ENCODE data around the gene PCDHB4. TPM values are rescaled to one million over a fixed set of nuclear protein-coding genes. Genes with fewer than 3 reads are reported as not detected.
"Not testable (repeated sequence)": the region's sequence is repeated elsewhere in the genome, so short reads cannot be mapped to it uniquely, and the experiment has no call there.

The PCDHB4 gene
- total RNA-seq, 2 donors from 2014 or later = 0.17 to 0.96 TPM

- no peak for DNase-seq
- Histone ChIP-seq H3K36me3 (no peaks in the 10 kb centered on the region), H3K4me1 (no peaks in the 10 kb centered on the region), H3K4me3 (no peak overlapping the region), H3K27ac (no peak overlapping the region), H3K9ac (ENCODE audit: low read depth in 2 of 2, low read length in 2 of 2) (no peak overlapping the region), H3K27me3 (no peaks in the 10 kb centered on the region), H3K9me3 (no peaks in the 10 kb centered on the region)
- intact Hi-C loops (cut with DNase I) = no loop called here
- no peak for TF ChIP-seq CTCF (IDR thresholded peaks at IDR 0.05)
Observed at GRCh38 chr5:141155540-141156374, 34.1 kb downstream of the PCDHB4 start.

- intact Hi-C loops (cut with DNase I) = not testable (repeated sequence)
Observed at GRCh38 chr5:141157356-141157755, 35.7 kb downstream of the PCDHB4 start.

GRCh38 chr5:141157901-141158300 lies 36.3 kb downstream of the PCDHB4 start:
- intact Hi-C loops (cut with DNase I); H3K9me3 ChIP-seq; H3K27me3 ChIP-seq; H3K27ac ChIP-seq; DNase-seq; H3K4me3 ChIP-seq; H3K4me1 ChIP-seq; H3K36me3 ChIP-seq; H3K9ac ChIP-seq (ENCODE audit: low read depth in 2 of 2, low read length in 2 of 2): not testable (repeated sequence)

More at GRCh38 chr5:141157356-141157755, 35.7 kb downstream of the PCDHB4 start:
- H3K4me3 ChIP-seq; H3K27ac ChIP-seq; H3K9ac ChIP-seq (ENCODE audit: low read depth in 2 of 2, low read length in 2 of 2); H3K4me1 ChIP-seq; H3K36me3 ChIP-seq; DNase-seq; H3K9me3 ChIP-seq; H3K27me3 ChIP-seq: not testable (repeated sequence)

- H3K27me3 ChIP-seq = no peaks in the 10 kb centered on the region
- no peak within 1 kb of the TSS for H3K9ac ChIP-seq (ENCODE audit: low read depth in 2 of 2, low read length in 2 of 2)
- no peaks in the 10 kb centered on the region for H3K9me3 ChIP-seq
- DNase-seq = no peak
- no peak within 1 kb of the TSS for H3K4me3 ChIP-seq
- no peak for TF ChIP-seq CTCF (IDR thresholded peaks at IDR 0.05)
- H3K36me3 ChIP-seq = no peaks in the 10 kb centered on the region
- no peaks in the 10 kb centered on the region for H3K4me1 ChIP-seq
- H3K27ac ChIP-seq = no peak within 1 kb of the TSS
- intact Hi-C loops (cut with DNase I) = no loop called here
Observed at GRCh38 chr5:141172381-141173204, 51.0 kb downstream of the PCDHB4 start, which contains the start of gene PCDHB7. Gene PCDHB7 (plus strand): TSS chr5:141172644. CDS start chr5:141172836, 192 bp downstream.

GRCh38 chr5:141174291-141175104 lies 52.9 kb downstream of the PCDHB4 start:
- intact Hi-C loops (cut with DNase I); H3K36me3 ChIP-seq; H3K9ac ChIP-seq (ENCODE audit: low read depth in 2 of 2, low read length in 2 of 2); H3K27me3 ChIP-seq; H3K4me1 ChIP-seq; H3K27ac ChIP-seq; DNase-seq; H3K9me3 ChIP-seq; H3K4me3 ChIP-seq: not testable (repeated sequence)

Other genes with a start within 250 kb of the PCDHB4 start
- not detected for gene PCDHA12, start 246.5 kb upstream of the PCDHB4 start, total RNA-seq
- under 1 TPM; 0.05 TPM for gene PCDHA13, start 239.7 kb upstream of the PCDHB4 start, total RNA-seq
- under 1 TPM; 0.10 to 0.11 TPM for gene PCDHAC1, start 195.5 kb upstream of the PCDHB4 start, total RNA-seq
- under 1 TPM; 0.05 to 0.32 TPM for gene PCDHAC2, start 155.3 kb upstream of the PCDHB4 start, total RNA-seq
- not detected for gene PCDHB1, start 70.4 kb upstream of the PCDHB4 start, total RNA-seq
- 1 to 10 TPM in 1 of 2 donors, under 1 TPM in 1; 0.40 to 1.6 TPM for gene PCDHB2, start 27.2 kb upstream of the PCDHB4 start, total RNA-seq
- 1 to 10 TPM in 1 of 2 donors, under 1 TPM in 1; 0.40 to 1.5 TPM for gene PCDHB3, start 21.3 kb upstream of the PCDHB4 start, total RNA-seq
- gene PCDHB5, start 13.4 kb downstream of the PCDHB4 start, total RNA-seq = under 1 TPM; 0.10 to 0.66 TPM
- gene PCDHB6, start 28.2 kb downstream of the PCDHB4 start, total RNA-seq = under 1 TPM; 0.11 to 0.15 TPM
- gene PCDHB7, start 50.8 kb downstream of the PCDHB4 start, total RNA-seq = under 1 TPM; 0.15 to 0.40 TPM
- under 1 TPM; 0.25 to 0.40 TPM for gene PCDHB8, start 56.0 kb downstream of the PCDHB4 start, total RNA-seq
- under 1 TPM; 0.17 to 0.53 TPM for gene PCDHB16, start 60.6 kb downstream of the PCDHB4 start, total RNA-seq
- gene PCDHB9, start 65.3 kb downstream of the PCDHB4 start, total RNA-seq = under 1 TPM; 0.47 to 0.53 TPM
- gene PCDHB10, start 70.5 kb downstream of the PCDHB4 start, total RNA-seq = 1 to 10 TPM in 1 of 2 donors, under 1 TPM in 1; 0.17 to 1.1 TPM
- 1 to 10 TPM in 1 of 2 donors, under 1 TPM in 1; 0.59 to 2.2 TPM for gene PCDHB11, start 77.8 kb downstream of the PCDHB4 start, total RNA-seq
- gene PCDHB12, start 86.9 kb downstream of the PCDHB4 start, total RNA-seq = under 1 TPM; 0.40 to 0.56 TPM
- 1 to 10 TPM in 1 of 2 donors, under 1 TPM in 1; 0.40 to 1.3 TPM for gene PCDHB13, start 92.1 kb downstream of the PCDHB4 start, total RNA-seq
- 1 to 10 TPM in 1 of 2 donors, under 1 TPM in 1; 0.62 to 1.8 TPM for gene PCDHB14, start 101.5 kb downstream of the PCDHB4 start, total RNA-seq
- 1 to 10 TPM in 1 of 2 donors, under 1 TPM in 1; 0.27 to 1.8 TPM for gene PCDHB15, start 123.6 kb downstream of the PCDHB4 start, total RNA-seq
- gene SLC25A2, start 182.2 kb downstream of the PCDHB4 start, total RNA-seq = 1 to 10 TPM in 1 of 2 donors, under 1 TPM in 1; 0.21 to 1.1 TPM
- gene TAF7, start 199.0 kb downstream of the PCDHB4 start, total RNA-seq = 10 to 100 TPM; 49.3 to 70.2 TPM
- under 1 TPM; 0.10 to 0.37 TPM for gene PCDHGA1, start 208.7 kb downstream of the PCDHB4 start, total RNA-seq
- under 1 TPM; 0.22 to 0.50 TPM for gene PCDHGA2, start 216.9 kb downstream of the PCDHB4 start, total RNA-seq
- gene PCDHGA3, start 222.0 kb downstream of the PCDHB4 start, total RNA-seq = under 1 TPM; 0.10 to 0.21 TPM
- 1 to 10 TPM in 1 of 2 donors, under 1 TPM in 1; 0.15 to 1.7 TPM for gene PCDHGB1, start 228.3 kb downstream of the PCDHB4 start, total RNA-seq
- 1 to 10 TPM in 1 of 2 donors, under 1 TPM in 1; 0.20 to 1.4 TPM for gene PCDHGA4, start 233.2 kb downstream of the PCDHB4 start, total RNA-seq
- 1 to 10 TPM in 1 of 2 donors, under 1 TPM in 1; 0.47 to 1.8 TPM for gene PCDHGB2, start 238.2 kb downstream of the PCDHB4 start, total RNA-seq
- 1 to 10 TPM in 1 of 2 donors, under 1 TPM in 1; 0.52 to 1.1 TPM for gene PCDHGA5, start 242.3 kb downstream of the PCDHB4 start, total RNA-seq
- 1 to 10 TPM in 1 of 2 donors, under 1 TPM in 1; 0.57 to 1.1 TPM for gene PCDHGB3, start 248.4 kb downstream of the PCDHB4 start, total RNA-seq

Data from colonic mucosa (tissue), 4 donors.